Measurements from ENCODE around the gene ZP2.
"Not testable (repeated sequence)": the region's sequence is repeated elsewhere in the genome, so short reads cannot be mapped to it uniquely, and the experiment has no call there.

Gene ZP2

GRCh38 chr16:21208446-21209230 lies 2.7 kb downstream of the ZP2 start:
- DNase-seq = no peak

- no peak for DNase-seq
These were observed 4.8 kb downstream of the ZP2 start for GRCh38 chr16:21206550-21206949.

- no peak for DNase-seq
These were observed 6.1 kb downstream of the ZP2 start for GRCh38 chr16:21205303-21205702.

- DNase-seq = no peak
These were observed 8.1 kb downstream of the ZP2 start for GRCh38 chr16:21203155-21203797.

GRCh38 chr16:21199607-21200218 lies 11.7 kb downstream of the ZP2 start:
- no peak for DNase-seq

- DNase-seq = no peak
These were observed 13.8 kb downstream of the ZP2 start for GRCh38 chr16:21197621-21198020.

- DNase-seq = no peak
These were observed 14.3 kb downstream of the ZP2 start for GRCh38 chr16:21197112-21197511.

- DNase-seq = not testable (repeated sequence)
These were observed 16.0 kb downstream of the ZP2 start for GRCh38 chr16:21195330-21195729.

- DNase-seq = no peak
These were observed 16.5 kb downstream of the ZP2 start for GRCh38 chr16:21194771-21195301.

GRCh38 chr16:21192991-21193390 lies 18.4 kb downstream of the ZP2 start:
- DNase-seq = no peak

GRCh38 chr16:21190599-21190998 lies 20.8 kb downstream of the ZP2 start:
- no peak for DNase-seq

GRCh38 chr16:21190013-21190412 lies 21.4 kb downstream of the ZP2 start:
- no peak for DNase-seq

- DNase-seq = no peak
These were observed 22.1 kb downstream of the ZP2 start for GRCh38 chr16:21189311-21189710.

GRCh38 chr16:21186326-21186691 lies 25.1 kb downstream of the ZP2 start:
- DNase-seq = no peak

GRCh38 chr16:21185659-21186325 lies 25.6 kb downstream of the ZP2 start:
- no peak for DNase-seq

- DNase-seq = no peak
These were observed 26.5 kb downstream of the ZP2 start for GRCh38 chr16:21184834-21185233.

- no peak for DNase-seq
These were observed 27.4 kb downstream of the ZP2 start for GRCh38 chr16:21183995-21184394.

- no peak for DNase-seq
These were observed 31.4 kb downstream of the ZP2 start for GRCh38 chr16:21179983-21180365.

- no peak for DNase-seq
These were observed 32.0 kb downstream of the ZP2 start for GRCh38 chr16:21179126-21179982.

GRCh38 chr16:21175397-21175796 lies 36.0 kb downstream of the ZP2 start:
- no peak for DNase-seq

GRCh38 chr16:21172650-21173049 lies 38.7 kb downstream of the ZP2 start:
- DNase-seq = no peak

GRCh38 chr16:21170116-21170515 lies 41.3 kb downstream of the ZP2 start:
- DNase-seq = not testable (repeated sequence)
